HCT116 (cell line): ENCODE results near the gene RELB. TPM values are rescaled to one million over a fixed set of nuclear protein-coding genes. Genes with fewer than 3 reads are reported as not detected.

Source experiments
- ATAC-seq: fragments of 200-7000 bp; cut with Tn5 transposase; 2 replicates; pipeline ENCODE4 v1.9.1; 2020; ENCODE audit warnings: mild to moderate bottlenecking, moderate library complexity
- BruUV-seq: library from RNA; stranded (reverse); fragments of 400-500 nt; replicated peaks from 2 replicates; lab custom pipeline; 2021; lab: Mats Ljungman, UMichigan
- CTCF ChIA-PET: fragments of 300-600 bp; sonication (Branson Sonifier 250); formaldehyde crosslinking; loops from one replicate; lab custom pipeline; 2021; ENCODE audit warnings: antibody characterized with exemption; lab: Charles Lee
- POLR2A ChIA-PET: fragments of 300-600, 350-600 bp; sonication (Branson Sonifier 250); formaldehyde crosslinking; loops from one replicate; lab custom pipeline; 2021; ENCODE audit warnings: antibody characterized with exemption; lab: Charles Lee
- RAD21 ChIA-PET, 2 experiments: fragments of 300-600 bp; sonication (Branson Sonifier 250); formaldehyde crosslinking; loops; one replicate each; lab custom pipeline; 2023; ENCODE audit warnings: low total read pairs in 2 of 2; ENCODE audit not compliant: uncharacterized antibody in 2 of 2, unreplicated experiment in 2 of 2, low non-redundant PET in 1 of 2; lab: Charles Lee
- DNase-seq: peaks from one replicate; pipeline ENCODE4 v3.0.0-alpha.2; 2010; ENCODE audit warnings: low read depth, low spot score
- H2AFZ ChIP-seq: fragments of 200-600 bp; shearing (Covaris generic), sonication (generic); 2 replicates; pipeline ENCODE4 v1.6.1; 2017; ENCODE audit warnings: low read depth, mixed run types, mixed read lengths, antibody characterized with exemption, low read length; ENCODE audit not compliant: poor library complexity, severe bottlenecking
- H3K27ac ChIP-seq: 2 replicates; pipeline ENCODE4 v1.5.1; 2012; ENCODE audit warnings: low read depth, low read length
- H3K27me3 ChIP-seq: fragments of 200-600 bp; sonication (generic); 2 replicates; pipeline ENCODE4 v1.6.1; 2016; ENCODE audit warnings: mixed run types, low read length, mixed read lengths; ENCODE audit not compliant: insufficient read depth
- H3K36me3 ChIP-seq, 2 experiments: fragments of 200-500 bp in 1 of 2; fragments of 200-600 bp in 1 of 2; sonication (Bioruptor generic) in 1 of 2; sonication (generic) in 1 of 2; 2 replicates each; pipeline versions ENCODE4 v1.5.1 to v1.6.1; 2014 to 2016; ENCODE audit warnings: low read length in 2 of 2, inconsistent platforms in 1 of 2, mixed read lengths in 1 of 2, mixed run types in 1 of 2; ENCODE audit not compliant: insufficient read depth in 2 of 2, control insufficient read depth in 1 of 2
- H3K4me1 ChIP-seq, 2 experiments: fragments of 200-600 bp in 1 of 2; sonication (generic) in 1 of 2; 2 replicates each; pipeline versions ENCODE4 v1.5.1 to v1.6.1; 2012 to 2017; ENCODE audit warnings: low read length in 2 of 2, inconsistent platforms in 1 of 2, mild to moderate bottlenecking in 1 of 2, mixed read lengths in 1 of 2, mixed run types in 1 of 2, moderate library complexity in 1 of 2; ENCODE audit not compliant: insufficient read depth in 2 of 2, control insufficient read depth in 1 of 2
- H3K4me2 ChIP-seq: fragments of 200-600 bp; sonication (generic); 2 replicates; pipeline ENCODE4 v1.6.1; 2017; ENCODE audit warnings: mixed run types, low read length, mixed read lengths
- H3K4me3 ChIP-seq, 2 experiments: fragments of 200-600 bp in 1 of 2; sonication (generic) in 1 of 2; replicated peaks in 1 of 2; 2 replicates each; pipeline ENCODE4 v1.5.1; 2011 to 2016; ENCODE audit warnings: low read length in 2 of 2, control low read depth in 1 of 2, low read depth in 1 of 2, mild to moderate bottlenecking in 1 of 2, mixed read lengths in 1 of 2, mixed run types in 1 of 2
- H3K79me2 ChIP-seq: fragments of 200-600 bp; sonication (generic); 2 replicates; pipeline ENCODE4 v1.6.1; 2017; ENCODE audit warnings: mild to moderate bottlenecking, mixed run types, low read length, moderate library complexity, mixed read lengths; ENCODE audit not compliant: insufficient read depth
- H3K9ac ChIP-seq: fragments of 200-600 bp; sonication (generic); 2 replicates; pipeline ENCODE4 v1.6.1; 2016; ENCODE audit warnings: low read length, mixed read lengths
- H3K9me2 ChIP-seq: fragments of 200-600 bp; sonication (generic), shearing (Covaris generic); 2 replicates; pipeline ENCODE4 v1.6.1; 2017; ENCODE audit warnings: mixed run types, mild to moderate bottlenecking, moderate library complexity; ENCODE audit not compliant: insufficient read depth
- H3K9me3 ChIP-seq, 2 experiments: fragments of 200-500 bp in 1 of 2; fragments of 200-600 bp in 1 of 2; sonication (Bioruptor generic) in 1 of 2; sonication (generic) in 1 of 2; 2 replicates each; pipeline ENCODE4 v1.6.1; 2014 to 2017; ENCODE audit warnings: low read length in 2 of 2, mixed read lengths in 2 of 2, inconsistent platforms in 1 of 2, low read depth in 1 of 2, mild to moderate bottlenecking in 1 of 2, mixed run types in 1 of 2, moderate library complexity in 1 of 2; ENCODE audit not compliant: control insufficient read depth in 1 of 2, insufficient read depth in 1 of 2
- H4K20me1 ChIP-seq: fragments of 200-600 bp; sonication (generic), shearing (Covaris generic); 2 replicates; pipeline ENCODE4 v1.6.1; 2017; ENCODE audit warnings: mixed run types, mild to moderate bottlenecking, moderate library complexity; ENCODE audit not compliant: insufficient read depth
- CEBPB ChIP-seq: IDR thresholded peaks from 2 replicates; pipeline ENCODE4 v1.6.1; 2012; ENCODE audit warnings: low read depth
- EGR1 ChIP-seq: IDR thresholded peaks from 2 replicates; pipeline ENCODE4 v1.6.1; 2012; ENCODE audit warnings: low read depth
- EZH2phosphoT487 ChIP-seq: fragments of 200-600 bp; IDR thresholded peaks from 2 replicates; pipeline ENCODE4 v1.6.1; 2018; ENCODE audit warnings: antibody characterized with exemption, borderline replicate concordance
- FOSL1 ChIP-seq: IDR thresholded peaks from 2 replicates; pipeline ENCODE4 v1.6.1; 2012; ENCODE audit warnings: low read depth
- POLR2A ChIP-seq: IDR thresholded peaks from 2 replicates; pipeline ENCODE4 v1.7.0; 2011; ENCODE audit warnings: borderline replicate concordance; ENCODE audit not compliant: insufficient read depth, insufficient read length; ENCODE audit errors: extremely low read depth
- POLR2AphosphoS5 ChIP-seq: IDR thresholded peaks from 2 replicates; pipeline ENCODE4 v1.6.1; 2011; ENCODE audit warnings: mild to moderate bottlenecking, low read depth, low read length, moderate library complexity
- RAD21 ChIP-seq: IDR thresholded peaks from 2 replicates; pipeline ENCODE4 v1.6.1; 2012; ENCODE audit warnings: low read depth, mild to moderate bottlenecking
- TCF7L2 ChIP-seq: IDR thresholded peaks from 2 replicates; pipeline ENCODE4 v1.7.0; 2011; ENCODE audit warnings: borderline replicate concordance, inconsistent platforms; ENCODE audit not compliant: insufficient read depth, insufficient read length; ENCODE audit errors: extremely low read depth
- YY1 ChIP-seq: IDR thresholded peaks from 2 replicates; pipeline ENCODE4 v1.6.1; 2011; ENCODE audit warnings: low read length, low read depth, moderate library complexity, mild to moderate bottlenecking; ENCODE audit not compliant: insufficient replicate concordance; ENCODE audit errors: extremely low read depth
- ZFX ChIP-seq: fragments of 450-650 bp; IDR thresholded peaks from 2 replicates; pipeline ENCODE4 v1.6.1; 2017
- ZNF274 ChIP-seq: fragments of 200-500 bp; sonication (Bioruptor generic); IDR thresholded peaks from 2 replicates; pipeline ENCODE4 v1.6.1; 2014; ENCODE audit warnings: mild to moderate bottlenecking, low read depth, low read length, inconsistent platforms
- intact Hi-C: fragments of 100-400 bp; cut with micrococcal nuclease; formaldehyde crosslinking; loops from 2 replicates; pipeline ENCODE4 v1.10.0; 2022
- total RNA-seq: library from RNA; stranded (reverse); gene quantifications from one replicate; pipeline ENCODE4 v1.2.1, GENCODE V29; 2021; ENCODE audit not compliant: unreplicated experiment
- TF ChIP-seq, protein P1 (sequence below): IDR thresholded peaks from 2 replicates; pipeline ENCODE4 v1.6.1; 2012
- TF ChIP-seq, protein P2 (sequence below): IDR thresholded peaks from 2 replicates; pipeline ENCODE4 v1.6.1; 2011; ENCODE audit warnings: mild to moderate bottlenecking, low read length, moderate library complexity; ENCODE audit not compliant: insufficient replicate concordance; ENCODE audit errors: extremely low read depth

Gene RELB
- total RNA-seq, 1 experiment from 2014 or later = 12.9 TPM

DNA sequence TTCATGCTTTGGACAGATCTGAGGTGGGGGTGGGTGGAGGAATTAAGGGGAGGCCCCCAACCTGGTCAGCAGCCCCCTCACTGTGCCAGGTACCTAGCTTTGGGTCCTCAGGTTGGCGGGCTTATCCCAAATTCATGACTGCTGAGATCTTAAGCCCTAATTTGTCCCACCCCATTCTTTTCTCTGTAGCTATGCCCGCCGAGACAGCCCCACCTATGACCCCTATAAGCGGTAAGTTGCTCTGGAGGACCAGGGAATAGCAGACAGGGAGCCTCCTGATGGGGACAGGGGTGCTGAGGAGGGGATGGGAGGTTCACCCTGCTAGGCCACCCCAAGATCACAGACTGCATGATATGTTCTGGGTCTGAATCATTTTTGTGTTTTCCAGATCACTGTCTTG, 60.7 kb downstream of the RELB start:
- no peaks in the 10 kb centered on the region for H3K9me3 ChIP-seq
- TF ChIP-seq ZFX (no peak), POLR2A (no peak), FOSL1 (no peak), TCF7L2 (no peak), ZNF274 (no peak), EZH2phosphoT487 (no peak), YY1 (no peak), POLR2AphosphoS5 (no peak), CEBPB (no peak), RAD21 (no peak), EGR1 (no peak)
- TF ChIP-seq, protein P1, sequence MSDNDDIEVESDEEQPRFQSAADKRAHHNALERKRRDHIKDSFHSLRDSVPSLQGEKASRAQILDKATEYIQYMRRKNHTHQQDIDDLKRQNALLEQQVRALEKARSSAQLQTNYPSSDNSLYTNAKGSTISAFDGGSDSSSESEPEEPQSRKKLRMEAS = no peak
- TF ChIP-seq, protein P2, sequence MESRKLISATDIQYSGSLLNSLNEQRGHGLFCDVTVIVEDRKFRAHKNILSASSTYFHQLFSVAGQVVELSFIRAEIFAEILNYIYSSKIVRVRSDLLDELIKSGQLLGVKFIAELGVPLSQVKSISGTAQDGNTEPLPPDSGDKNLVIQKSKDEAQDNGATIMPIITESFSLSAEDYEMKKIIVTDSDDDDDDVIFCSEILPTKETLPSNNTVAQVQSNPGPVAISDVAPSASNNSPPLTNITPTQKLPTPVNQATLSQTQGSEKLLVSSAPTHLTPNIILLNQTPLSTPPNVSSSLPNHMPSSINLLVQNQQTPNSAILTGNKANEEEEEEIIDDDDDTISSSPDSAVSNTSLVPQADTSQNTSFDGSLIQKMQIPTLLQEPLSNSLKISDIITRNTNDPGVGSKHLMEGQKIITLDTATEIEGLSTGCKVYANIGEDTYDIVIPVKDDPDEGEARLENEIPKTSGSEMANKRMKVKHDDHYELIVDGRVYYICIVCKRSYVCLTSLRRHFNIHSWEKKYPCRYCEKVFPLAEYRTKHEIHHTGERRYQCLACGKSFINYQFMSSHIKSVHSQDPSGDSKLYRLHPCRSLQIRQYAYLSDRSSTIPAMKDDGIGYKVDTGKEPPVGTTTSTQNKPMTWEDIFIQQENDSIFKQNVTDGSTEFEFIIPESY = no peak
- TF ChIP-seq, all 23 proteins: peak for 0
- Histone ChIP-seq H3K9ac (no peak overlapping the region), H3K36me3 (peaks cover 49 to 51% of the 10 kb centered on the region in 2 experiments; a peak in 3 of 4 replicates), H3K4me2 (no peak overlapping the region), H3K4me3 (no peak overlapping the region), H3K27me3 (no peaks in the 10 kb centered on the region), H2AFZ (no peak overlapping the region), H3K27ac (no peak overlapping the region), H3K79me2 (peaks cover 17% of the 10 kb centered on the region; the same call in 1 of the 2 replicates), H3K4me1 (no peaks in the 10 kb centered on the region), H4K20me1 (no peaks in the 10 kb centered on the region), H3K9me2 (no peaks in the 10 kb centered on the region)
- ChIA-PET RAD21 (no interaction called here), POLR2A (no interaction called here), CTCF (no interaction called here)
- ATAC-seq (no peak), DNase-seq (no peak)
- intact Hi-C loops = no loop called here
- no TSS peak for BruUV-seq
